Activated CD4-positive, alpha-beta T cell treated with anti-CD3 and anti-CD28 coated beads, Interleukin-2, amount 50 U/mL, for 1 hour (primary cell): ENCODE measurements around the gene OR5H14.
"Not testable (repeated sequence)": the region's sequence is repeated elsewhere in the genome, so short reads cannot be mapped to it uniquely, and the experiment has no call there.

Source experiments
- DNase-seq: peaks from one replicate; pipeline ENCODE4 v3.0.0-alpha.2; 2020

Gene OR5H14

DNA sequence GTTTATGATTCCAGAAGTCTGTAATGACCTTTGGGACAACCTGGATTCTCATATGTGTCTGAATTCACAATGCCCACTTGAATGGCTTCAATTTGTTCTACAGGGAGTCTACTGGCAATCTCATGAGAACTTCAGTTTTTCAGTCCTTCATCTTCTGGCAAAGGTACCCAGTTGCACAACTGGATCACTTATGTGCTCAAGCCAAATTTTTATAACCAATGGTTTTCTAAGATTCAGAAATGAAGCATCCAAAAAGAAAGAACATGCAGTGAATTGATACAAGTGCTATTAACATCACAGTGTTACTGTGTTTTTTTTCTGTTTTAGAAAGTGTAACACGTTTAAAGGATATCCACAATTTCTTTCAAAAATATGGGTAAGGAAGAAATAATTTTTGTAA is at the start of gene OR5H14:
Gene OR5H14, plus strand, starts transcription at position 301 of the 400 bp plus-strand sequence. CDS start 1,907 bp downstream, outside the sequence.
- no peak for DNase-seq

DNA sequence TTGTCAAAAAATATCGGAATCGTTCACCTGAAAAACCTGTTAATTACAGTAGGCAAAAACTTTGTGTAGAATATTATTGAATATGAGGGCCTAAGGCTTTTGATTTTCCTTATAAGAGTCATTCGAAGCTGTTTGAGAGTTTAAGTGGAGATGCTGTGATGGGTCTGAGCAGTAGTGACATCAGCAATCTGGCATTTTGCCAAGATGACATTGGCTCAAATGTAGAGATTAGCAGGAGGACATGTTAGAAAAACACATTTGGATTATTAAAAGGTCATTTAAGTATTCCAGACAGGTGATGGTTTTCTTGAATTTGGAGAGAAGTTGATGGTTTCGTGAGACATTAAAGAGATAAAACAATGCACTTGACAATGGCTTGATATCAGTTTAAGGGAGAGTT is 47.4 kb upstream of the OR5H14 start:
- DNase-seq: no peak

DNA sequence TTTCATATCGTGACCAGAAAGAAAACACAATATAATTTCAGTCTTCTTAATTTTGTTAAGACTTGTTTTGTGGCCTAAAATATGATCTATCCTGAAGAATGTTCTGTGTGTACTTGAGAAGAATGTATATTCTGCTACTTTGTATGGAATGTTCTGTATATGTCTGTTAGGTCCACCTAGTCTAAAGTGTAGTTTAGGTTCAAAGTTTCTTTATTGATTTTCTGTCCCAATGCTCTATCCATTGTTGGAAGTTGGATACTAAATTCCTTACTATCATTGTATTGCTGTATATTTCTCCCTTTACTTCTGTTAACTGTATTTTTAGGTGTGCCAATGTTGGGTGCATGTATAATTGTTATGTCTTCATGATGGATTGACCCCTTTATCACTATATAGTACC is 39.1 kb upstream of the OR5H14 start:
- DNase-seq: no peak

DNA sequence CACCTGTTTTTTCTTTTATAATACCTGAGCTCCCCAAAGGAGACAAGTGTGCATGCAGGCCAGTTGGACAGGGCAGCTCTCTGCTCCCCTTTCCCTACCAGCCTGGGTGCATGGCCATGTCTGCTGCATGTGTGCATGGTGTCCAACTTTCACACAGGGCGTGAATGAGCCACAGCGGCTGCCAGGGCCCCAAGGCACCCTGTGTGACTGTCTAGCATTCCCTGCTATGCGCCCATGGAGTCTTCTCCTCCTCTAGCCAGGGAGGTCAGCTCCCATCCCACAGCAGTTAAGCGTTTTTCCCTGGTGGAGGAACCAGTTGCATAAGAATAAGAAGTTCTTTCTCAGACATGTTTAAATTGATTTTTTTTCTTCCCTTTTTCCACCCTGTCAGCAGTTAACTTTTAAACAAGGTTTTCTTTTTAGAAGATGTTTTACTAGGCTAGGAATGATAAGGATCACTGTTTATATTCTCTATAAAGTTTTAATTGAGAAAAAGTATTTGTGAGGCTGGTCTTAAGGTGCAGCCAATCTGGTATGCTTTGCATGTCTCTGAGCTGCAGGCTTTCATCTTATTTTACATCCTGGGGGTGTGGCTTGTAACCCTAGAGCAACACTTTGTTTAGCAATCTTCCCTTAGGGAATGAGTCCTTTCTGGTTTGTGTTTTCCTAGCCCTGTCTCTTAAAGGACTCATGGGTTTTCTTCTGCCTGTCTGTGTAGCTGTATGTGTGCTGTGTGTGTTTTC is 37.3 kb upstream of the OR5H14 start:
- DNase-seq: no peak

DNA sequence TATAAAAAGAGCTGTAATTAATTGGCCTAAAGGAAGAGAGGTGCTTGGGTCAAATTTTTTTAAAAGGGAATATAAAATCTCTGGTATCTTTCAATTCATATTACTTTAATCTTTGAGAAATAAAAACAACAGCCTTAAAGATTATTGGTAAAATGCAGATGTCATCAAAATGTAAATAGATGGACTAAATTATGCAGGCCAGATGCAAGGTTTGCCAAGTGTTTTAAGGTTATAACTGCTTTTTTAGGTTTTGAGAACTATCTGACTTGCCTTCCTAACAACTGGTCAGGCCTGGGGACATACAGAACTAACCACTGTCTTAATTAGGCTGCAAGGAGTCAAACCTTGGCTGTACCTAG is 36.8 kb upstream of the OR5H14 start:
- no peak for DNase-seq

DNA sequence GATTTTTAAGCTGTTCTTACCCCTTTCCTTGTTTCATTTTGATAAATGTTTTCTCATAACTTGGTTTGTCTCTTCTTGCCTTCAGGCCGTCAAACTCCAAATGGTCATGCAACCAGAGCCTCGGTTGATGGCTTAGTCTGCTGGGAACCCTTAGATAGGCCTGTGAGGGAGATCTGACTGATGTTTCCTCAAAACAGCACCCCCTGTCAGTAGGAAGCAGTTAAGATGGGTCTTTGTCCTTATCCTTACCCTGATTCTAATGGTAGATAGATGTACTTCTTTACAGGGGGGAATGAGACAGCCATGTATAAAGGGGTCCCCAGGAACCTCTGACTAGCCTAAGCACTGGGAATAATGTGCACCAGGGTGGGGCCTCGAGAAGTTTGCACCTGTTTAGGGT is 33.0 kb upstream of the OR5H14 start:
- no peak for DNase-seq

DNA sequence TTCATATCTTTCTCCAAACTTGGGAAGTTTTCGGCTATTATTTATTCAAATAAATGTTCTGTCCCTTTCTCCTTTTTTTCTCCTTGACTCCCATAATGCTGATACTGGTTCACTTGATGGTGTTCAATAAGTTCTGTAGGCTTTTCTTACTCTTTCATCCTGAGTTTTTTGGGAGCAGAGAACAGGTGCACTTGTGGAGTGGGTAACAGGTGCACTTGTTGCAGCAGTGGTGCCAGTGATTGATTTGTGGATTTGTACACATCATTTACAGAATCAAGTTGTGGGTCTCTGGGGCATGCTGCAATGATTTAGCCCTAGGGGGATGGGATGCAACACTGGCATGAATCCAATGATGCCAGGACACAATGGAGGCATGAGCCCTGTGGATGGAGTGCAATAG is 31.6 kb upstream of the OR5H14 start:
- DNase-seq: no peak

DNA sequence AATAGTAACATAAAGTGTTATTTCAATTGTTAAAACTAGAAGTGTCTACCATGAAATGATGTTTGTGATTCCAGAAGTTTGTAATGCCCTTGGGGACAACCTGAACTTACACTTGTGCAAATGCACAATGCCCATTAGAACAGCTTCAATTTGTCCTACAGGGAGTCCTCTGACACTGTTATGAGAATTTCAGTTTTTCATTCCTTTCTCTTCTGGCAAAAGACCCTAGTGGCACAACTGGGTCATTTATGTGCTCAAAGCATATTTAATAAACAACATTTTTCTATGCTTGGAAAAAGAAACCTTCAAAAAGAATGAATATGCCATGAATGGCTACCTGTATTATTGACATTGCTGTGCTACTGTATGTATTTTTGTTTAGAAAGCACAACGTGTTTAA is 16.9 kb upstream of the OR5H14 start, which contains the start of gene OR5H1:
Gene OR5H1, plus strand, starts transcription at position 301 of the 400 bp plus-strand sequence. CDS start 1,977 bp downstream, outside the sequence.
- DNase-seq: no peak

DNA sequence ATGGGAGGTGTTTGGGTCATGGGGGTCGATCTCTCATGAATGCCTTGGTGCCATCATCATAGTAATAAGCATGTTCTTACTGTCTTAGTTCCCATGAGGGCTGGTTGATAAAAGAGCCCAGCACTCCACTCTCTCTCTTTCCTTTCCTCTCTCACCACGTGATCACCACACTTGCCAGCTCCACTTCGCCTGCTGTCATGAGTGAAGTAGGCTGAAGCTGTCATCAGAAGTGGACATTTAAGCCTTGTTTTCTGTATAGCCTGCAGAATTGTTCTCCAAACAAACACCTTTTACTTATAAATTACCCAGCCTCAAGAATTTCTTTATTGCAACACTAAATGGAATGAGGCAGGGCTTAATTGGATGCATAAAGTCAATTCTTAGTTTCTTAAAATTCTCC is 10.6 kb upstream of the OR5H14 start:
- DNase-seq: no peak

DNA sequence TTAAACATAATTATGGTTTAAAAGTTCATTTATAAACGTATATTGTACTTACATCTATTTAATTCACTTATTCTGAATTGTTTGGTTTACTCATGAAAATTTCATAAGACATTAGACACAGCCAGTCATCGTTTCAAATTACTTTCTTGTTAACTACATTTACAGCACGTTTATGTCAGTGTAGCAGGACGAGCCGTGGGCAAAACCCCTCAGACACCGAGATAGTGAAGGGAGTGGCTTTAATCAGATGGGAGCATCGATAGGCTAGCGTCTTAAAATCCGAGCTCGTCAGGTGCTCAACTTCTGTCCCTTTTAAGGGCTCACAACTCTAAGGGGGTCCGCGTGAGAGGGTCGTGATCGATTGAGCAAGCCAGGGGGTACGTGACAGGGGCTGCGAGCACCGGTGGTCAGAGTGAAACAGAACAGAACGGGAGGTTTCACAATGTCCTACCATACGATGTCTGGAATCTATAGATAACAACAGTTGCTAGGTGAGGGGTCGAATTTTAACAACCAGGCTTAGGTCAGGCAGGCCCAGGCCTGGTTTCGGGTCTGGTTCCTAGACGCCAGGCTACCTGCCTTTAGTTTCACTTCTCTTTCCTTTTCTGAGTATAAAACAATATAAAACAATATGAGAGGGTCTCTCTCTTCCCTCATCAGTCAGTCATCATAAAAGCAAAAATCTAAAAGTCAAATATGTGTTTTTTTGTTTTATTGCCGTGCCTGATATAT is 9.3 kb upstream of the OR5H14 start:
- DNase-seq: not testable (repeated sequence)

DNA sequence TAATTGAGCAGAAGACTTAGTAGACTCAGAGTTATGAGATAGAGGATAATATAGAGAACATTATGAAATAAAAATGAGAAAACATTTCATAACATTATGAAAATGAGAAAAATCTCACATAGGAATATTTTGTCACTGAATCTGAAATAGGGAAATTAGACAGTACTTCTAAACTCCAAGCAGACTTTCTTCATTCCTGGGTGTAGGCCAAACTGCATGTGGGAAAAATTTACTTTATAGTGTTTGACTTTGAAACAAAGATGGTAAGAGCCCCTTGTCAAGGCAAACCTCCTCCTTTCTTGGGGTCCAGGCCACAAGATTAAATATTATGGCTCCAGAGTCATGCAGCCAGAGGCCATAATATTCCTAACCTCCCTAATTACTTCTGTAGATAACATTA is 6.7 kb upstream of the OR5H14 start:
- no peak for DNase-seq

DNA sequence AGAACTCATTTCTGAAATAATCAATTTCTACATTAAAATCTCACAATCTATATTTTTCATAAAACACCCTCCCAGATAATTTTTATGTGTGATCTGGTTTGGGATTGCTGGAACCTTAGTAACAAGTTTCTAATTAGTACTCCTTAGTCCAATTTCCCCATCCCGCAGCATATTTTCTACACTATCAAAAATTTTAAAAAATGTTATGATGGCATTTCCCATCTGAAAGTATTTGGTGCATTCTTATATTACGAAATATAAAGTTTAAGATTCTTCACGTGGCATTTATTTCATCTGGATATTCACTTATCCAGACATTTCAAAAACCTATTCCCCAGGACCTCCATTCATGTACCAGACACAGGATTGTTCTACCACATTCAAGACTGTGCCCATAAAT is 1.5 kb downstream of the OR5H14 start:
- DNase-seq: no peak

DNA sequence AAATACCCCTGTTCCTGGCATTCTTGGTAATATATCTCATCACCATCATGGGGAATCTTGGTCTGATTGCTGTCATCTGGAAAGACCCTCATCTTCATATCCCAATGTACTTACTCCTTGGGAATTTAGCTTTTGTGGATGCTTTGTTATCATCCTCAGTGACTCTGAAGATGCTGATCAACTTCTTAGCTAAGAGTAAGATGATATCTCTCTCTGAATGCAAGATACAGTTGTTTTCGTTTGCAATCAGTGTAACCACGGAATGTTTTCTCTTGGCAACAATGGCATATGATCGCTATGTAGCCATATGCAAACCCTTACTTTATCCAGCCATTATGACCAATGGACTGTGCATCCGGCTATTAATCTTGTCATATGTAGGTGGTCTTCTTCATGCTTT is 2.2 kb downstream of the OR5H14 start:
- DNase-seq: not testable (repeated sequence)

DNA sequence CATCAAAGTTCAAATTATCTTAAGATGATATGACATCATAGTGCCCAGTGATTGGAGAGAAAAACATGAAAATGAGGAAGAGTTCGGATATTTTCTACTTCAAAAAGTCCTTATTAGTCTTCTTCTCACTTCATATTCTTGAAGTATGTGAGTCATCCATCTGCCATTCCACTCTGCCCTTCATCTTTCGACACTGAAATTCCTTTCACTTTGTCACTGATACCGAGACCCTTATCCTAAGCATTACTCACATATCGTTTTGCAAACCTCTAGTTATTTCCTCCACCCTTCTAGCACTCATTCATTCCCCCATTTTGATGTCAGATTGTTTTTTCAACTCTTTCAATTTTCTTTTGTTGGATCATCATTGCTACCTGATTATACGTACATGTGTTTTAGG is 4.0 kb downstream of the OR5H14 start:
- DNase-seq: no peak

DNA sequence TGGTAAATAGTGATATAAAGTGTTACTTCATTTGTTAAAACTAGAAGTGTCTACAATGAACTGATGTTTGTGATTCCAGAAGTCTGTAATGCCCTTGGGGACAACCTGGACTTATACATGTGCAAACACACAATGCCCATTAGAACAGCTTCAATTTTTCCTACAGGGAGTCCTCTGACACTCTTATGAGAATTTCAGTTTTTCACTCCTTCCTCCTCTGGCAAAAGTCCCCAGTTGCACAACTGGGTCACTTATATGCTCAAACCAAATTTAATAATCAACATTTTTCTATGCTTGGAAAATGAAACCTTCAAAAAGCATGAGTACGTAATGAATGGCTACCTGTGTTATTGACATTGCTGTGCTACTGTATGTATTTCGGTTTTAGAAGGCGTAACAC is 19.1 kb downstream of the OR5H14 start, which contains the start of gene OR5H15:
Gene OR5H15, plus strand, starts transcription at position 301 of the 400 bp plus-strand sequence. CDS start 2,004 bp downstream, outside the sequence.
- no peak for DNase-seq

DNA sequence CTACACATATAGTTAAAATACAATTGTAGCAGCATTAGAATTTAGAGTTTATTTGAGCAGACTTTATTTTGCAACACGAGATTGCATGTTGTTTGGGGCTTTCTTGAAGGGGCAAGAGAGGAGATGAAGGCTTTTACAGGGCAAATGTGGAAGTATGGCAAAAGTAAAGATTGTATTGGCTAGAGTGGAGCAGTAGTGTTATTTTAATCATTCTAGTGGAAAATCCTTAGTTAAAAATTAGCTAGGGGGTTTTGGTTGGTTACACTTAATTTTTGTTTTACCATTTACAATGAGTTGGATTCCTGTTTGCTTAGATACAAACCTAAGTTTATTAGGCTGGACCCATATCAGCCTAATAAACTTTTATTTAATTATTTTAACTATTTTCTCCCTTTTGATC is 23.8 kb downstream of the OR5H14 start:
- no peak for DNase-seq

DNA sequence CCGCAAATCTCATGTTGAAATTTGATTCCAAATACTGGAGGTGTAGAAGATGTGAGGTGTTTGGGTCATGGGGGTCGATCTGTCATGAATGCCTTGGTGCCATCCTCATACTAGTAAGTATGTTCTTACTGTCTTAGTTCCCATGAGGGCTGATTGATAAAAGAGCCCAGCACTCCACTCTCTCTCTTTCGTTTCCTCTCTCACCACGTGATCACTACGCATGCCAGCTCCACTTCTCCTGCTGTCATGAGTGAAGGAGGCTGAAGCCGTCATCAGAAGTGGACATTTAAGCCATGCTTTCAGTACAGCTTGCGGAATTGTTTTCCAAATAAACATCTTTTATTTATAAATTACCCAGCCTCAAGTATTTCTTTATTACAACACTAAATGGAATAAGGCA is 25.3 kb downstream of the OR5H14 start:
- DNase-seq: no peak

DNA sequence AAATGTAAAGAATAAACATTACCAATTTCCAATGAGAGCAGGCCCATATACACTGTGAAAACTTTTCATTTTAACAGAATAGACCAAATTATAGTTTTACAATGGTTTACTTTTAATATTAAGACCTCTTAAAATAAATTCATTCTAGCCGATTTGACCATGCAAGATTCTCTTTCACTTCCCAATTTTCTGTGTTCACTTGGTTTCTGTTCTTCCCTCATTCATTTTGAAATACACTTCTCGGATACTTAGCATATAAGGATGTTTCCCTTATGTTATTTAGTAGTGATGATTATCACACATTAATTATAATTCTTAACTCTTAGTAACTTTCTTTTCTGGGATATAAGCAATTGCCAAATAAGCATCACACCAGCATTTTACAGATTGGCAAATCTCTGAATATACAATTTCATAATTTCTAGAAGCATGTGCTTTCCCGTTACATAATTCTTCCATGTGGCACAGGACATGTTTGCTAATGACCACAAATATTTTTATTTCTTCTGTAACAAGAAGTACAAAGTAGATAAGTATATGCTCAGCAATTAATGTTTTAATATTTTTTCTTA is 33.1 kb downstream of the OR5H14 start:
- DNase-seq: no peak

DNA sequence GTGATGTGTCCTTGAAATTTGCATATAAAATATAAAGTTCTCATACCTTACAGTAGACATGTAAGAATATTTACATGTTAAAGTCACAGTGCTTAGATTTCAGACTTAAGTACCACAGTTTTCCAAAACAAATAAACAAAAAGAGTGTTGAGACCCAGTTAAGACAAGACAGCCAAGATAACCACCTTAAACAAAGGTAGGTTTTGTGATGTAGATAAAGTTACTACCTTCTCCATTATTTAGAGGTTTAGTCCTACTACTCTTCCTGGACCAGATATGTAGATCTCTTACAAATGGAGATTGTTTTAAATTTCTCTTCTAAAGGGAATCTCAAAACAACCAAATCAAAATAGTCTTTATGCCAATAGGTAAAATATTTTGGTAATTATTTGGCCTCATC is 34.9 kb downstream of the OR5H14 start:
- no peak for DNase-seq

DNA sequence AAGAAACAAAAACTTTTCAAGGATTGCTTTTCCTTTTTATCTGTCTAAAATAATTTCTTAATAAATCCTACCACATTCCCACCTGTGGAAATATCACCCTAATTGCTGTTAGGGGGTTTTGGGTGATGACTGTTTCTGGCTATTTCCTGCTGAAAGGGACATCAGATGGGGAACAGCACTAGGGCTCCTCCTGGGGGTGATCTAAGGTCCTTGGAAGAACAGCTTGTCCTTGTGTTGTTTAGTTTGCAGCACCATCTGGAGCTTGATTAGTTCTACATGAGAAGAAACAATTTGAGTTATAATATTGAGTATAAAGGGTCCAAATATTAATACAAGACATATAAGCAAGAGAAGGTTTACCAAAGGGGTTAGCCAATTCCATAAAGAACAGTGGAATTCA is 37.9 kb downstream of the OR5H14 start:
- DNase-seq: no peak

DNA sequence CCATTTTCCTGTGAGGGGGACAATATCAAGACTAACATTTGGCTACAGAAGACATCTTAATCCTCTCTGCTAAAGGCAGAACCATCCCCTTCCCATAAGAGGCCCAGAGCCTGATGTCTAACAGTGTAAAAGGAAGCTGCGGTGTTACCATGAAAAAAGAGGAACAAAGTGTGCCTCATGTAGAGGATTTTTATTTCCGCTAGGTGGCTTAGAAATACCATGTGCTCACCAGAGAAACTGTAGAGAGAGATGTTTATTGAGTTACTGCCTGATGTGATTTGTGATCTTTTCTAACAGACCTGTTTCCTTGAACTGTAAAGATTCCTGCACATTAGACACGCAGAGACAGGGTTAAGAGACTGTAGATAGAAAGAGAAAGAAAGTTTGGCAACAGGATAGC is 41.3 kb downstream of the OR5H14 start:
- no peak for DNase-seq

DNA sequence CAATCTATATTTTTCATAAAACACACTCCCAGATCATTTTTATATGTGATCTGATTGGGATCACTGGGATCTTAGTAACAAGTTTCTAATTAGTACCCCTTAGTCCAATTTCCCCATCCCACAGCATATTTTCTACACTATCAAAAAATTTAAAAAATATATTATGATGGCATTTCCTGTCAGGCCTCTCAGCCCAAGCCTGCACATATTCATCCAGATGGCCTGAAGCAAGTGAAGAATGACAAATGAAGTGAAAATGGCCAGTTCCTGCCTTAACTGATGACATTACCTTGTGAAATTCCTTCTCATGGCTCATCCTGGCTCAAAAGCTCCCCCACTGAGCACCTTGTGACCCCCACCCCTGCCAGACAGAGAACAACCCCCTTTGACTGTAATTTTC is 43.6 kb downstream of the OR5H14 start:
- DNase-seq: not testable (repeated sequence)

DNA sequence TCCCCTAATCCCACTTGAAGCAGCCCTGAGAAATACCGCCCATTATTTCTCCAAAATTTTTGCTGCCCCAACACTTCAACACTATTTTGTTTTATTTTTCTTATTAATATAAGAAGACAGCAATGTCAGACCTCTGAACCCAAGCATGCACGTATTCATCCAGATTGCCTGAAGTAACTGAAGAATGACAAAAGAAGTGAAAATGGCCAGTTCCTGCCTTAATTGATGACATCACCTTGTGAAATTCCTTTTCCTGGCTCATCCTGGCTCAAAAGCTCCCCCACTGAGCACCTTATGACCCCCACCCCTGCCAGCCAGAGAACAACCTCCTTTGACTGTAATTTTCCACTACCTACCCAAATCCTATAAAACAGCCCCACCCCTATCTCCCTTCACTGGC is 49.0 kb downstream of the OR5H14 start:
- not testable (repeated sequence) for DNase-seq

DNA sequence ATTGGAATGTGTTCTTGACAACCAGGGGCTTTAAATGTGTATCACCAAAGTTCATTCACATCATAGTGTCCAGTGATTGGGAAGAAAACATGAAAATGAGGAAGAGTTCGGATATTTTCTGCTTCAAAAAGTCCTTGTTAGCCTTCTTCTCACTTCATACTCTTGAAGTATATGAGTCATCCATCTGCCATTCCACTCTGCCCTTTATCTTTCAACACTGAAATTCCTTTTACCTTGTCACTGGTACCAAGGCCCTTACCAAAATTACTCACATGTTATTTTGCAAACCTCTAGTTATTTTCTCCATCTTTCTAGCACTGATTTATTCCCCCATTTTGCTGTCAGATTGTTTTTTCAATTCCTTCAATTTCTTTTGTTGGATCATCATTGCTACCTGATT is 51.7 kb downstream of the OR5H14 start:
- no peak for DNase-seq
